HEK293 (cell line): Measurements from ENCODE around the gene TSPO.

ENCODE experiments used
- ELK4 ChIP-seq: IDR thresholded peaks from 2 replicates; pipeline ENCODE4 v1.6.1; 2011; ENCODE audit warnings: mild to moderate bottlenecking, low read depth, low read length, borderline replicate concordance
- KLF10 ChIP-seq: fragments of 450-650 bp; IDR thresholded peaks from 2 replicates; pipeline ENCODE4 v1.5.1; 2018; ENCODE audit warnings: missing biosample characterization, mild to moderate bottlenecking, missing genetic modification characterization
- KLF17 ChIP-seq: fragments of 450-650 bp; formaldehyde crosslinking; IDR thresholded peaks from 2 replicates; pipeline ENCODE4 v1.5.1; 2016; ENCODE audit warnings: missing biosample characterization, missing genetic modification characterization
- KLF7 ChIP-seq: fragments of 450-650 bp; formaldehyde crosslinking; IDR thresholded peaks from 2 replicates; pipeline ENCODE4 v1.5.1; 2016; ENCODE audit warnings: missing biosample characterization, missing genetic modification characterization, borderline replicate concordance
- KLF8 ChIP-seq: fragments of 450-650 bp; formaldehyde crosslinking; IDR thresholded peaks from 2 replicates; pipeline ENCODE4 v1.5.1; 2016; ENCODE audit warnings: missing biosample characterization, missing genetic modification characterization
- MYNN ChIP-seq: fragments of 450-650 bp; formaldehyde crosslinking; IDR thresholded peaks from 2 replicates; pipeline ENCODE4 v1.5.1; 2016; ENCODE audit warnings: missing biosample characterization, missing genetic modification characterization, borderline replicate concordance
- OSR2 ChIP-seq: fragments of 450-650 bp; formaldehyde crosslinking; IDR thresholded peaks from 2 replicates; pipeline ENCODE4 v1.5.1; 2016; ENCODE audit warnings: missing biosample characterization, missing genetic modification characterization
- OVOL3 ChIP-seq: fragments of 450-650 bp; formaldehyde crosslinking; IDR thresholded peaks from 2 replicates; pipeline ENCODE4 v1.5.1; 2016; ENCODE audit warnings: missing biosample characterization, missing genetic modification characterization
- SALL2 ChIP-seq: fragments of 450-650 bp; formaldehyde crosslinking; IDR thresholded peaks from 2 replicates; pipeline ENCODE4 v1.5.0; 2017; ENCODE audit warnings: missing biosample characterization, mild to moderate bottlenecking, missing genetic modification characterization, borderline replicate concordance
- SP2 ChIP-seq: fragments of 450-650 bp; formaldehyde crosslinking; IDR thresholded peaks from 2 replicates; pipeline ENCODE4 v1.5.1; 2016; ENCODE audit warnings: missing biosample characterization, missing genetic modification characterization
- ZBTB20 ChIP-seq: fragments of 450-650 bp; formaldehyde crosslinking; IDR thresholded peaks from 2 replicates; pipeline ENCODE4 v1.5.1; 2016; ENCODE audit warnings: missing biosample characterization, missing genetic modification characterization
- ZBTB8A ChIP-seq: fragments of 450-650 bp; formaldehyde crosslinking; IDR thresholded peaks from 2 replicates; pipeline ENCODE4 v1.5.1; 2016; ENCODE audit warnings: missing biosample characterization, missing genetic modification characterization
- ZNF223 ChIP-seq: fragments of 450-650 bp; formaldehyde crosslinking; IDR thresholded peaks from 2 replicates; pipeline ENCODE4 v1.5.1; 2016; ENCODE audit warnings: missing biosample characterization, missing genetic modification characterization
- ZNF248 ChIP-seq: fragments of 450-650 bp; formaldehyde crosslinking; IDR thresholded peaks from 2 replicates; pipeline ENCODE4 v1.5.1; 2017; ENCODE audit warnings: missing biosample characterization, missing genetic modification characterization
- ZNF302 ChIP-seq: fragments of 450-650 bp; formaldehyde crosslinking; IDR thresholded peaks from 2 replicates; pipeline ENCODE4 v1.5.1; 2016; ENCODE audit warnings: missing biosample characterization, missing genetic modification characterization, low read depth
- ZNF324 ChIP-seq: fragments of 450-650 bp; formaldehyde crosslinking; IDR thresholded peaks from 2 replicates; pipeline ENCODE4 v1.5.1; 2016; ENCODE audit warnings: missing biosample characterization, missing genetic modification characterization
- ZNF433 ChIP-seq: fragments of 450-650 bp; formaldehyde crosslinking; IDR thresholded peaks from 2 replicates; pipeline ENCODE4 v1.5.1; 2016; ENCODE audit warnings: missing biosample characterization, missing genetic modification characterization, low read depth
- ZNF473 ChIP-seq: fragments of 450-650 bp; formaldehyde crosslinking; IDR thresholded peaks from 2 replicates; pipeline ENCODE4 v1.5.1; 2017; ENCODE audit warnings: missing biosample characterization, missing genetic modification characterization
- ZNF501 ChIP-seq: fragments of 450-650 bp; formaldehyde crosslinking; IDR thresholded peaks from 2 replicates; pipeline ENCODE4 v1.5.1; 2016; ENCODE audit warnings: missing biosample characterization, missing genetic modification characterization
- ZNF677 ChIP-seq: fragments of 450-650 bp; IDR thresholded peaks from 2 replicates; pipeline ENCODE4 v1.5.0; 2018; ENCODE audit warnings: missing biosample characterization, mild to moderate bottlenecking, missing genetic modification characterization, moderate library complexity
- ZNF777 ChIP-seq: fragments of 450-650 bp; formaldehyde crosslinking; IDR thresholded peaks from 2 replicates; pipeline ENCODE4 v1.5.1; 2017; ENCODE audit warnings: missing biosample characterization, missing genetic modification characterization, borderline replicate concordance
- ZNF791 ChIP-seq: fragments of 450-650 bp; formaldehyde crosslinking; IDR thresholded peaks from 2 replicates; pipeline ENCODE4 v1.5.1; 2016; ENCODE audit warnings: missing biosample characterization, missing genetic modification characterization
- ZSCAN30 ChIP-seq: fragments of 450-650 bp; IDR thresholded peaks from 2 replicates; pipeline ENCODE4 v1.5.1; 2018; ENCODE audit warnings: missing biosample characterization, mild to moderate bottlenecking, missing genetic modification characterization, moderate library complexity
- TF ChIP-seq, protein P1 (sequence below): fragments of 450-650 bp; formaldehyde crosslinking; IDR thresholded peaks from 2 replicates; pipeline ENCODE4 v1.5.1; 2016; ENCODE audit warnings: missing biosample characterization, missing genetic modification characterization
- TF ChIP-seq, protein P2 (sequence below): sonication (generic); formaldehyde crosslinking; IDR thresholded peaks from 2 replicates; pipeline ENCODE4 v1.8.1; 2022; ENCODE audit warnings: mild to moderate bottlenecking, moderate library complexity, missing genetic modification reagents
- TF ChIP-seq, protein P3 (sequence below): fragments of 450-650 bp; formaldehyde crosslinking; optimal IDR thresholded peaks from 2 replicates; pipeline ENCODE3; 2016; ENCODE audit warnings: missing biosample characterization, mild to moderate bottlenecking, missing genetic modification characterization
- TF ChIP-seq, protein P4 (sequence below): fragments of 450-650 bp; formaldehyde crosslinking; IDR thresholded peaks from 2 replicates; pipeline ENCODE4 v1.5.1; 2016; ENCODE audit warnings: missing biosample characterization, missing genetic modification characterization
- TF ChIP-seq, protein P5 (sequence below): fragments of 450-650 bp; formaldehyde crosslinking; conservative IDR thresholded peaks from 2 replicates; pipeline ENCODE4 v1.5.1; 2016; ENCODE audit warnings: low read depth, missing biosample characterization, missing genetic modification characterization

Gene TSPO

GRCh38 chr22:43142880-43143562, 8.3 kb upstream of the TSPO start, which contains the start of gene MCAT (continued):
- TF ChIP-seq, protein P1, sequence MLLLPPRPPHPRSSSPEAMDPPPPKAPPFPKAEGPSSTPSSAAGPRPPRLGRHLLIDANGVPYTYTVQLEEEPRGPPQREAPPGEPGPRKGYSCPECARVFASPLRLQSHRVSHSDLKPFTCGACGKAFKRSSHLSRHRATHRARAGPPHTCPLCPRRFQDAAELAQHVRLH (tag by site-specific recombination): peak; percentile 89
- TF ChIP-seq ZSCAN30 (tag by site-specific recombination): peak; percentile 89
- TF ChIP-seq ZBTB8A (tag by site-specific recombination): peak; percentile 41
- peak; percentile 90 for TF ChIP-seq ELK4
- 0 out of 2 replicates have a peak, but pooled peaks have one; percentile 32 for TF ChIP-seq ZNF501 (tag by site-specific recombination)
- TF ChIP-seq, protein P2, sequence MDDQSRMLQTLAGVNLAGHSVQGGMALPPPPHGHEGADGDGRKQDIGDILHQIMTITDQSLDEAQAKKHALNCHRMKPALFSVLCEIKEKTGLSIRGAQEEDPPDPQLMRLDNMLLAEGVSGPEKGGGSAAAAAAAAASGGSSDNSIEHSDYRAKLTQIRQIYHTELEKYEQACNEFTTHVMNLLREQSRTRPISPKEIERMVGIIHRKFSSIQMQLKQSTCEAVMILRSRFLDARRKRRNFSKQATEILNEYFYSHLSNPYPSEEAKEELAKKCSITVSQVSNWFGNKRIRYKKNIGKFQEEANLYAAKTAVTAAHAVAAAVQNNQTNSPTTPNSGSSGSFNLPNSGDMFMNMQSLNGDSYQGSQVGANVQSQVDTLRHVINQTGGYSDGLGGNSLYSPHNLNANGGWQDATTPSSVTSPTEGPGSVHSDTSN (CRISPR knock-in tag): peak; percentile 88; the same call in 1 of the 2 replicates
- peak; percentile 65 for TF ChIP-seq KLF10 (tag by site-specific recombination)
- TF ChIP-seq KLF7 (tag by site-specific recombination): peak; percentile 10; the same call in 1 of the 2 replicates
- TF ChIP-seq ZNF677 (tag by site-specific recombination): peak; percentile 30; the same call in 1 of the 2 replicates
- no peak for TF ChIP-seq ZNF223 (tag by site-specific recombination)
- TF ChIP-seq, protein P3, sequence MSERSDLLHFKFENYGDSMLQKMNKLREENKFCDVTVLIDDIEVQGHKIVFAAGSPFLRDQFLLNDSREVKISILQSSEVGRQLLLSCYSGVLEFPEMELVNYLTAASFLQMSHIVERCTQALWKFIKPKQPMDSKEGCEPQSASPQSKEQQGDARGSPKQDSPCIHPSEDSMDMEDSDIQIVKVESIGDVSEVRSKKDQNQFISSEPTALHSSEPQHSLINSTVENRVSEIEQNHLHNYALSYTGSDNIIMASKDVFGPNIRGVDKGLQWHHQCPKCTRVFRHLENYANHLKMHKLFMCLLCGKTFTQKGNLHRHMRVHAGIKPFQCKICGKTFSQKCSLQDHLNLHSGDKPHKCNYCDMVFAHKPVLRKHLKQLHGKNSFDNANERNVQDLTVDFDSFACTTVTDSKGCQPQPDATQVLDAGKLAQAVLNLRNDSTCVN (tag by site-specific recombination): peak; percentile 94
- TF ChIP-seq ZNF473 (tag by site-specific recombination): no peak
- TF ChIP-seq, protein P4, sequence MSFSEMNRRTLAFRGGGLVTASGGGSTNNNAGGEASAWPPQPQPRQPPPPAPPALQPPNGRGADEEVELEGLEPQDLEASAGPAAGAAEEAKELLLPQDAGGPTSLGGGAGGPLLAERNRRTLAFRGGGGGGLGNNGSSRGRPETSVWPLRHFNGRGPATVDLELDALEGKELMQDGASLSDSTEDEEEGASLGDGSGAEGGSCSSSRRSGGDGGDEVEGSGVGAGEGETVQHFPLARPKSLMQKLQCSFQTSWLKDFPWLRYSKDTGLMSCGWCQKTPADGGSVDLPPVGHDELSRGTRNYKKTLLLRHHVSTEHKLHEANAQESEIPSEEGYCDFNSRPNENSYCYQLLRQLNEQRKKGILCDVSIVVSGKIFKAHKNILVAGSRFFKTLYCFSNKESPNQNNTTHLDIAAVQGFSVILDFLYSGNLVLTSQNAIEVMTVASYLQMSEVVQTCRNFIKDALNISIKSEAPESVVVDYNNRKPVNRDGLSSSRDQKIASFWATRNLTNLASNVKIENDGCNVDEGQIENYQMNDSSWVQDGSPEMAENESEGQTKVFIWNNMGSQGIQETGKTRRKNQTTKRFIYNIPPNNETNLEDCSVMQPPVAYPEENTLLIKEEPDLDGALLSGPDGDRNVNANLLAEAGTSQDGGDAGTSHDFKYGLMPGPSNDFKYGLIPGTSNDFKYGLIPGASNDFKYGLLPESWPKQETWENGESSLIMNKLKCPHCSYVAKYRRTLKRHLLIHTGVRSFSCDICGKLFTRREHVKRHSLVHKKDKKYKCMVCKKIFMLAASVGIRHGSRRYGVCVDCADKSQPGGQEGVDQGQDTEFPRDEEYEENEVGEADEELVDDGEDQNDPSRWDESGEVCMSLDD: no peak
- peak; percentile 78 for TF ChIP-seq ZBTB20
- no peak for TF ChIP-seq ZNF791
- TF ChIP-seq ZNF433 (tag by site-specific recombination): no peak
- no peak for TF ChIP-seq ZNF302 (tag by site-specific recombination)
- TF ChIP-seq KLF8 (tag by site-specific recombination): peak; percentile 61; the same call in 1 of the 2 replicates
- no peak for TF ChIP-seq ZNF248 (tag by site-specific recombination)
- TF ChIP-seq MYNN (tag by site-specific recombination): 0 out of 2 replicates have a peak, but pooled peaks have one; percentile 46
- TF ChIP-seq, protein P5, sequence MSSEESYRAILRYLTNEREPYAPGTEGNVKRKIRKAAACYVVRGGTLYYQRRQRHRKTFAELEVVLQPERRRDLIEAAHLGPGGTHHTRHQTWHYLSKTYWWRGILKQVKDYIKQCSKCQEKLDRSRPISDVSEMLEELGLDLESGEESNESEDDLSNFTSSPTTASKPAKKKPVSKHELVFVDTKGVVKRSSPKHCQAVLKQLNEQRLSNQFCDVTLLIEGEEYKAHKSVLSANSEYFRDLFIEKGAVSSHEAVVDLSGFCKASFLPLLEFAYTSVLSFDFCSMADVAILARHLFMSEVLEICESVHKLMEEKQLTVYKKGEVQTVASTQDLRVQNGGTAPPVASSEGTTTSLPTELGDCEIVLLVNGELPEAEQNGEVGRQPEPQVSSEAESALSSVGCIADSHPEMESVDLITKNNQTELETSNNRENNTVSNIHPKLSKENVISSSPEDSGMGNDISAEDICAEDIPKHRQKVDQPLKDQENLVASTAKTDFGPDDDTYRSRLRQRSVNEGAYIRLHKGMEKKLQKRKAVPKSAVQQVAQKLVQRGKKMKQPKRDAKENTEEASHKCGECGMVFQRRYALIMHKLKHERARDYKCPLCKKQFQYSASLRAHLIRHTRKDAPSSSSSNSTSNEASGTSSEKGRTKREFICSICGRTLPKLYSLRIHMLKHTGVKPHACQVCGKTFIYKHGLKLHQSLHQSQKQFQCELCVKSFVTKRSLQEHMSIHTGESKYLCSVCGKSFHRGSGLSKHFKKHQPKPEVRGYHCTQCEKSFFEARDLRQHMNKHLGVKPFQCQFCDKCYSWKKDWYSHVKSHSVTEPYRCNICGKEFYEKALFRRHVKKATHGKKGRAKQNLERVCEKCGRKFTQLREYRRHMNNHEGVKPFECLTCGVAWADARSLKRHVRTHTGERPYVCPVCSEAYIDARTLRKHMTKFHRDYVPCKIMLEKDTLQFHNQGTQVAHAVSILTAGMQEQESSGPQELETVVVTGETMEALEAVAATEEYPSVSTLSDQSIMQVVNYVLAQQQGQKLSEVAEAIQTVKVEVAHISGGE: peak; percentile 99
- peak; percentile 78 for TF ChIP-seq ZNF324 (tag by site-specific recombination)
- TF ChIP-seq KLF17 (tag by site-specific recombination): peak; percentile 81
- 0 out of 2 replicates have a peak, but pooled peaks have one; percentile 59 for TF ChIP-seq OVOL3 (tag by site-specific recombination)
- TF ChIP-seq SP2 (tag by site-specific recombination): peak; percentile 60
- TF ChIP-seq OSR2 (tag by site-specific recombination): peak; percentile 29; the same call in 1 of the 2 replicates
- TF ChIP-seq ZNF777 (tag by site-specific recombination): 0 out of 2 replicates have a peak, but pooled peaks have one; percentile 37
- peak; percentile 34; the same call in 1 of the 2 replicates for TF ChIP-seq SALL2 (tag by site-specific recombination)
